K562 (cell line): Measurements from ENCODE around the gene MINDY4. TPM values are rescaled to one million over a fixed set of nuclear protein-coding genes. Genes with fewer than 3 reads are reported as not detected.

Experiments
- ATAC-seq: fragments of 200-7000 bp; cut with Tn5 transposase; 3 replicates; pipeline ENCODE4 v1.9.1; 2020; ENCODE audit warnings: moderate library complexity
- BruUV-seq: library from RNA; stranded (reverse); fragments of 400-500 nt; replicated peaks from 2 replicates; lab custom pipeline; 2021; lab: Mats Ljungman, UMichigan
- CTCF ChIA-PET: fragments of 300-600 bp; formaldehyde crosslinking; extraction: SDS; loops from one replicate; lab custom pipeline; 2021; ENCODE audit warnings: low intra/inter-chr PET ratio; lab: Yijun Ruan, JAX
- POLR2A ChIA-PET: fragments of 300-600, 350-650 bp; sonication (Branson Sonifier 250); formaldehyde crosslinking; extraction: SDS; loops from one replicate; lab custom pipeline; 2021; ENCODE audit warnings: antibody characterized with exemption, inconsistent platforms; lab: Yijun Ruan, JAX
- DNase-seq, 4 experiments: peaks; one replicate each; pipeline versions ENCODE4 v3.0.0 to v3.0.0-alpha.2; 2011 to 2018; ENCODE audit warnings: low spot score in 3 of 4, mixed read lengths in 3 of 4; ENCODE audit errors: extremely low read depth in 1 of 4
- FAIRE-seq: peaks from 2 replicates; lab custom pipeline; 2011; peaks lifted over from hg19 to GRCh38; lab: Jason Lieb, UNC
- H2AFZ ChIP-seq: 2 replicates; pipeline ENCODE4 v1.6.0; 2011; ENCODE audit warnings: low read depth, low read length, control low read depth, inconsistent platforms
- H3K27ac ChIP-seq: fragments of 200-600 bp; 3 replicates; pipeline ENCODE4 v1.8.0; 2011; ENCODE audit warnings: low read depth, mild to moderate bottlenecking, control low read depth, inconsistent platforms, low read length, moderate library complexity, mixed read lengths; ENCODE audit errors: extremely low read depth
- H3K27me3 ChIP-seq, 2 experiments: fragments of 300-600 bp in 1 of 2; 2 replicates in 1 of 2; 3 replicates in 1 of 2; pipeline versions ENCODE4 v1.6.0 to v1.8.0; 2011; ENCODE audit warnings: inconsistent platforms in 2 of 2, low read length in 2 of 2, mild to moderate bottlenecking in 1 of 2, mixed read lengths in 1 of 2, moderate library complexity in 1 of 2; ENCODE audit not compliant: control insufficient read depth in 2 of 2, insufficient read depth in 2 of 2
- H3K36me3 ChIP-seq: fragments of 300-600 bp; 3 replicates; pipeline ENCODE4 v1.8.0; 2011; ENCODE audit warnings: mild to moderate bottlenecking, low read length, inconsistent platforms; ENCODE audit not compliant: control insufficient read depth, insufficient read depth
- H3K4me1 ChIP-seq, 2 experiments: fragments of 200-600 bp in 1 of 2; replicated peaks in 1 of 2; 2 replicates in 1 of 2; 3 replicates in 1 of 2; pipeline versions ENCODE4 v1.5.1 to v1.8.0; 2011; ENCODE audit warnings: inconsistent platforms in 2 of 2, low read length in 2 of 2, mild to moderate bottlenecking in 1 of 2, mixed read lengths in 1 of 2, moderate library complexity in 1 of 2; ENCODE audit not compliant: control insufficient read depth in 2 of 2, insufficient read depth in 2 of 2
- H3K4me2 ChIP-seq: 2 replicates; pipeline ENCODE4 v1.6.1; 2011; ENCODE audit warnings: low read length, control low read depth, inconsistent platforms, mixed read lengths; ENCODE audit not compliant: insufficient read depth
- H3K4me3 ChIP-seq: fragments of 200-600 bp; sonication (generic), shearing (Covaris generic); 2 replicates; pipeline ENCODE4 v1.5.1; 2016; ENCODE audit warnings: control low read depth, inconsistent platforms
- H3K79me2 ChIP-seq: fragments of 200-600 bp; 3 replicates; pipeline ENCODE4 v1.8.0; 2011; ENCODE audit warnings: low read length, inconsistent platforms; ENCODE audit not compliant: control insufficient read depth, insufficient read depth
- H3K9ac ChIP-seq, 2 experiments: 2 replicates each; pipeline versions ENCODE4 v1.6.0 to v1.6.1; 2011; ENCODE audit warnings: low read depth in 2 of 2, low read length in 2 of 2, control low read depth in 1 of 2, inconsistent platforms in 1 of 2, mild to moderate bottlenecking in 1 of 2, mixed read lengths in 1 of 2; ENCODE audit not compliant: insufficient read depth in 1 of 2
- H3K9me1 ChIP-seq: one replicate; pipeline ENCODE4 v1.6.0; 2011; ENCODE audit warnings: inconsistent platforms, mild to moderate bottlenecking, low read length, moderate library complexity; ENCODE audit not compliant: control insufficient read depth, insufficient read depth
- H3K9me3 ChIP-seq: replicated peaks from 2 replicates; pipeline ENCODE4 v1.5.1; 2011; ENCODE audit warnings: low read depth, low read length, inconsistent platforms; ENCODE audit not compliant: control insufficient read depth, insufficient read depth
- H4K20me1 ChIP-seq: replicated peaks from 2 replicates; pipeline ENCODE4 v1.6.1; 2011; ENCODE audit warnings: low read length, inconsistent platforms, mixed read lengths; ENCODE audit not compliant: control insufficient read depth, insufficient read depth
- EWSR1 ChIP-seq: fragments of 450-650 bp; IDR thresholded peaks from 2 replicates; pipeline ENCODE4 v1.6.1; 2018; ENCODE audit warnings: borderline replicate concordance, mild to moderate bottlenecking, low read depth, moderate library complexity; ENCODE audit not compliant: partially characterized antibody
- HES1 ChIP-seq: fragments of 450-650 bp; IDR thresholded peaks from 2 replicates; pipeline ENCODE4 v1.6.1; 2016; ENCODE audit warnings: low read depth, mild to moderate bottlenecking, moderate library complexity
- L3MBTL2 ChIP-seq: fragments of 450-650 bp; IDR thresholded peaks from 2 replicates; pipeline ENCODE4 v1.6.1; 2016; ENCODE audit warnings: mild to moderate bottlenecking, moderate library complexity
- MEIS2 ChIP-seq: fragments of 450-650 bp; IDR thresholded peaks from 2 replicates; pipeline ENCODE4 v1.6.1; 2014; ENCODE audit warnings: mild to moderate bottlenecking; ENCODE audit not compliant: partially characterized antibody
- STAG1 ChIP-seq: sonication (generic); formaldehyde crosslinking; IDR thresholded peaks from 2 replicates; pipeline ENCODE4 v1.5.0; 2020; ENCODE audit warnings: missing genetic modification reagents, borderline replicate concordance
- ZC3H11A ChIP-seq: IDR thresholded peaks from 2 replicates; pipeline ENCODE4 v1.6.1; 2012; ENCODE audit warnings: low read depth, low read length, improper control_type of control experiment
- ZNF184 ChIP-seq: sonication (generic); formaldehyde crosslinking; IDR thresholded peaks from 2 replicates; pipeline ENCODE4 v1.5.0; 2020; ENCODE audit warnings: missing genetic modification reagents
- WGBS: fragments of 100-300 bp; shearing (Covaris generic); methylation state at CpG from one replicate; pipeline ENCODE4 v1.1.6; 2016; ENCODE audit warnings: low coverage, mixed read lengths; ENCODE audit not compliant: insufficient coverage; ENCODE audit errors: missing lambda C conversion rate; 5-methylcytosine and 5-hydroxymethylcytosine counted together
- in situ Hi-C: fragments of 300-500 bp; cut with MboI; formaldehyde crosslinking; loops from 4 replicates; pipeline ENCODE4 v1.15.0; 2018; ENCODE audit warnings: inconsistent platforms, mixed read lengths
- intact Hi-C: fragments of 100-400 bp; cut with micrococcal nuclease; formaldehyde crosslinking; loops from 2 replicates; pipeline ENCODE4 v1.14.2; 2022
- polyA plus RNA-seq, 8 experiments: library from polyadenylated mRNA; depleted of rRNA in 4 of 8; stranded (reverse) in 5 of 8; unstranded in 3 of 8; fragments of >200 nt; fragmentation: Nextera tagmentation in 2 of 8; fragmentation: Illumina TruSeq in 1 of 8; extraction: Ambion mirVana in 2 of 8; extraction: Trizol in 1 of 8; gene quantifications; 2 replicates each; pipeline versions ENCODE4 v1.2.1 to v1.2.3, GENCODE V29; 2011 to 2014; ENCODE audit warnings: inconsistent platforms in 1 of 8, missing spikeins in 1 of 8
- total RNA-seq, 7 experiments: library from RNA; depleted of rRNA in 6 of 7; stranded (reverse); fragments of >200 nt in 6 of 7; fragmentation: Illumina TruSeq in 2 of 7; extraction: Trizol in 2 of 7; gene quantifications; 2 replicates each; pipeline versions ENCODE4 v1.2.1 to v1.2.3, GENCODE V29; 2011 to 2021; ENCODE audit warnings: low replicate concordance in 1 of 7
- TF ChIP-seq, protein P1 (sequence below): fragments of 250-450 bp; sonication (Bioruptor Pico); IDR thresholded peaks from 2 replicates; pipeline ENCODE4 v1.9.0; 2021; ENCODE audit warnings: mild to moderate bottlenecking
- TF ChIP-seq, protein P2 (sequence below): IDR thresholded peaks from 2 replicates; pipeline ENCODE4 v1.6.1; 2011; ENCODE audit not compliant: insufficient read length; ENCODE audit errors: extremely low read depth
- TF ChIP-seq, protein P3 (sequence below), 2 experiments: IDR thresholded peaks in 1 of 2; conservative IDR thresholded peaks in 1 of 2; 2 replicates each; pipeline ENCODE4 v1.6.1; 2016; ENCODE audit warnings: low read depth in 2 of 2, mild to moderate bottlenecking in 1 of 2, missing compliant biosample characterization in 1 of 2, missing genetic modification characterization in 1 of 2, moderate library complexity in 1 of 2

Gene MINDY4
- total and polyA plus RNA-seq, 9 of the 15 experiments (the other 6 are each of a cell fraction or from before 2014, with no cell fraction given), result 2.1 to 16.7 (median 11.0) TPM

GRCh38 chr7:30735631-30736030 lies 35.6 kb upstream of the MINDY4 start:
- DNase-seq (no peak), ATAC-seq (no peak), FAIRE-seq (no peak)
- in situ Hi-C loops, result loop anchor here (10.0 kb wide), 1 partner anchor 571 kb away; no protein-coding TSS in a partner anchor
- TF ChIP-seq L3MBTL2 (no peak), STAG1 (CRISPR knock-in tag) (no peak), HES1 (no peak), ZNF184 (CRISPR knock-in tag) (no peak), EWSR1 (no peak), ZC3H11A (no peak), MEIS2 (peak; percentile 30)
- TF ChIP-seq, protein P1, sequence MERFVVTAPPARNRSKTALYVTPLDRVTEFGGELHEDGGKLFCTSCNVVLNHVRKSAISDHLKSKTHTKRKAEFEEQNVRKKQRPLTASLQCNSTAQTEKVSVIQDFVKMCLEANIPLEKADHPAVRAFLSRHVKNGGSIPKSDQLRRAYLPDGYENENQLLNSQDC (CRISPR knock-in tag), result no peak
- TF ChIP-seq, protein P2, sequence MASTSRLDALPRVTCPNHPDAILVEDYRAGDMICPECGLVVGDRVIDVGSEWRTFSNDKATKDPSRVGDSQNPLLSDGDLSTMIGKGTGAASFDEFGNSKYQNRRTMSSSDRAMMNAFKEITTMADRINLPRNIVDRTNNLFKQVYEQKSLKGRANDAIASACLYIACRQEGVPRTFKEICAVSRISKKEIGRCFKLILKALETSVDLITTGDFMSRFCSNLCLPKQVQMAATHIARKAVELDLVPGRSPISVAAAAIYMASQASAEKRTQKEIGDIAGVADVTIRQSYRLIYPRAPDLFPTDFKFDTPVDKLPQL, result no peak
- TF ChIP-seq, protein P3, sequence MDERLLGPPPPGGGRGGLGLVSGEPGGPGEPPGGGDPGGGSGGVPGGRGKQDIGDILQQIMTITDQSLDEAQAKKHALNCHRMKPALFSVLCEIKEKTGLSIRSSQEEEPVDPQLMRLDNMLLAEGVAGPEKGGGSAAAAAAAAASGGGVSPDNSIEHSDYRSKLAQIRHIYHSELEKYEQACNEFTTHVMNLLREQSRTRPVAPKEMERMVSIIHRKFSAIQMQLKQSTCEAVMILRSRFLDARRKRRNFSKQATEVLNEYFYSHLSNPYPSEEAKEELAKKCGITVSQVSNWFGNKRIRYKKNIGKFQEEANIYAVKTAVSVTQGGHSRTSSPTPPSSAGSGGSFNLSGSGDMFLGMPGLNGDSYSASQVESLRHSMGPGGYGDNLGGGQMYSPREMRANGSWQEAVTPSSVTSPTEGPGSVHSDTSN (CRISPR knock-in tag; IDR thresholded peaks at IDR 0.05; ENCODE audit: low read depth), result no peak
- TF ChIP-seq, protein P3 (tag; conservative IDR thresholded peaks at IDR 0.05; ENCODE audit: low read depth), result peak; percentile 36; the same call in 1 of the 2 replicates
- Histone ChIP-seq H4K20me1 (no peaks in the 10 kb centered on the region), H3K4me3 (no peak overlapping the region), H3K9me1 (no peaks in the 10 kb centered on the region), H3K36me3 (no peaks in the 10 kb centered on the region), H3K4me1 (peaks cover 0 to 4% of the 10 kb centered on the region in 2 experiments; a peak in 2 of 5 replicates), H3K9ac (no peak overlapping the region), H3K4me2 (no peak overlapping the region), H3K27ac (no peak overlapping the region), H2AFZ (no peak overlapping the region), H3K79me2 (no peaks in the 10 kb centered on the region), H3K9me3 (no peaks in the 10 kb centered on the region), H3K27me3 (peaks cover 34 to 62% of the 10 kb centered on the region in 2 experiments)
- intact Hi-C loops, result loop anchor here (10.0 kb wide), 1 partner anchor 461 kb away; no protein-coding TSS in a partner anchor
- BruUV-seq, result no TSS peak
- CTCF ChIA-PET, result no interaction called here
- POLR2A ChIA-PET, result interaction anchor here (0.6 to 1.7 kb wide), 3 partner anchors 9 to 157 kb away, joined by 4 to 6 read pairs (median 4); no protein-coding TSS in a partner anchor
- WGBS, result 4% methylated on average over 3 of the region's 3 CpGs
